IPS-15b (cell line): ENCODE data around the gene LRRN1.
"Not testable (repeated sequence)": the region's sequence is repeated elsewhere in the genome, so short reads cannot be mapped to it uniquely, and the experiment has no call there.

Experiments
- H3K27me3 ChIP-seq: one replicate; pipeline ENCODE4 v1.6.1; 2013; ENCODE audit warnings: low read length; ENCODE audit not compliant: control insufficient read depth, insufficient read depth
- H3K36me3 ChIP-seq: one replicate; pipeline ENCODE4 v1.6.1; 2013; ENCODE audit warnings: low read length; ENCODE audit not compliant: control insufficient read depth, insufficient read depth
- H3K4me1 ChIP-seq: one replicate; pipeline ENCODE4 v1.6.1; 2013; ENCODE audit warnings: mild to moderate bottlenecking, low read length; ENCODE audit not compliant: control insufficient read depth, insufficient read depth
- H3K4me3 ChIP-seq: one replicate; pipeline ENCODE4 v1.5.1; 2013; ENCODE audit warnings: low read depth, low read length
- H3K9ac ChIP-seq: one replicate; pipeline ENCODE4 v1.6.1; 2013; ENCODE audit warnings: low read depth, mild to moderate bottlenecking, low read length
- H3K9me3 ChIP-seq: one replicate; pipeline ENCODE4 v1.6.1; 2013; ENCODE audit warnings: mild to moderate bottlenecking, low read length; ENCODE audit not compliant: control insufficient read depth, insufficient read depth

LRRN1 gene

GRCh38 chr3:3851621-3852323, 52.5 kb downstream of the LRRN1 start:
- no peaks in the 10 kb centered on the region for H3K9me3 ChIP-seq
- no peaks in the 10 kb centered on the region for H3K36me3 ChIP-seq
- H3K4me3 ChIP-seq, result no peak overlapping the region
- no peak overlapping the region for H3K9ac ChIP-seq
- peaks cover 4% of the 10 kb centered on the region for H3K4me1 ChIP-seq
- no peaks in the 10 kb centered on the region for H3K27me3 ChIP-seq

GRCh38 chr3:3853544-3853943, 54.3 kb downstream of the LRRN1 start:
- H3K27me3 ChIP-seq, result no peaks in the 10 kb centered on the region
- H3K4me3 ChIP-seq, result no peak overlapping the region
- H3K9ac ChIP-seq, result no peak overlapping the region
- H3K9me3 ChIP-seq, result no peaks in the 10 kb centered on the region
- no peaks in the 10 kb centered on the region for H3K36me3 ChIP-seq
- H3K4me1 ChIP-seq, result peaks cover 4% of the 10 kb centered on the region

DNA sequence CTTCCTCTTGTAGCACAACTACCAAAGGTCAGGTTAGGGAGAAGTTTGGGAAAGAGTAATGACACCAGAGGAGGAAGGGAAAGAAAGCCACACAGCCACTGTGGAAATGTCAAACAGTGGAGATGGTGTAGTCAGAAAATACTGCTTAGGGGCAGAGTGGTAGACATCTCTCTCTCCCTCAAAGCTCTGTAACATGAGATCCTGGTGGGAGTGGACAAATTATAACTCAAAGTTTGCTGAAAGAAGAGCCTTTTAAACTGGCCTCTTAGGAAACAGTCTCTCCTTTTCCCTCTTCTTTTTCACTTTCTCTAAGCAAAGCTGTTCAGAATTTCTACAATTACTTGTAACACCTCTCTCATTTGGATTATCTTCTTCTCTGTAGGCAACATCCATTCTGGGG, 55.8 kb downstream of the LRRN1 start:
- H3K4me1 ChIP-seq, result no peaks in the 10 kb centered on the region
- no peak overlapping the region for H3K4me3 ChIP-seq
- H3K27me3 ChIP-seq, result no peaks in the 10 kb centered on the region

DNA sequence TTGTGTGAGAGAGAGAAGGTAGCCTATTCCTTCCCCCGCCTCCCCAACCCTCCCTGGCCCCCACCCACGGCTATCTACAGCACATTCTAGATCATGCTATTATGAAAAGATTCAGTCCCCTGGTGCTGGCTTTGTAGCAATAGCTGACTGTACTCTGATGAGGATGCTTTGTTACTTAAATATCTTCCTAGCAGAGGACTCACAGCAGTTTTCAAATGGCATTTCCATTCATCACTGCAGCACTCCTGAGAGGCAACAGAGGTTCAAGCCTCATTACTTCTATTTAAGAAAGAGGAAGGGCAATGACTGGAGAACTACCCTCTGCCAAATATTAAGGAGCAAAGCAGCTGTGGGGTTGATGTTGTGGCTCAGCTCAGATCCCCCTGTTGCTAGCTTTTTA, 61.0 kb downstream of the LRRN1 start:
- no peaks in the 10 kb centered on the region for H3K9me3 ChIP-seq
- H3K36me3 ChIP-seq, result no peaks in the 10 kb centered on the region
- H3K4me3 ChIP-seq, result no peak overlapping the region
- no peaks in the 10 kb centered on the region for H3K27me3 ChIP-seq
- no peak overlapping the region for H3K9ac ChIP-seq
- no peaks in the 10 kb centered on the region for H3K4me1 ChIP-seq

More for the DNA sequence above, 55.8 kb downstream of the LRRN1 start:
- no peaks in the 10 kb centered on the region for H3K36me3 ChIP-seq
- no peak overlapping the region for H3K9ac ChIP-seq
- H3K9me3 ChIP-seq, result no peaks in the 10 kb centered on the region

DNA sequence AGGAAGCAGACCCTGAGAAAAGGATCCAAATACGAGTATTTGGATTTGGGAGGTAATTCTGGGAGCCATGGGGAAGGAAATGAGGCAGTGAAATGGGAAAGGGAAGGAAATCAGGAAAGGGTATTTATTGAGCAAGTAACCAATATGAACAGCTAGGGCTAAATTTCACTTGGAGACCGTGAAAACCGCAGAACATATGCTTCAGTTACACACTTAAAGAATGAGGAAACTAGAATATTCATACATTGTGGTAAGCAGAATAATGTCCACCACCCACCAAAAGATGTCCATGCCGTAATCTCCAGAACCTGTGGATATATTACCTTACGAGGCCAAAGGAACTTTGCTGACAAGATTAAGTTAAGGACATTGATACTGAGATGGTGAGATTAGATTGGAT, 63.3 kb downstream of the LRRN1 start:
- H3K4me1 ChIP-seq, result no peaks in the 10 kb centered on the region
- no peak overlapping the region for H3K9ac ChIP-seq
- H3K9me3 ChIP-seq, result no peaks in the 10 kb centered on the region
- no peak overlapping the region for H3K4me3 ChIP-seq
- H3K36me3 ChIP-seq, result no peaks in the 10 kb centered on the region
- no peaks in the 10 kb centered on the region for H3K27me3 ChIP-seq

DNA sequence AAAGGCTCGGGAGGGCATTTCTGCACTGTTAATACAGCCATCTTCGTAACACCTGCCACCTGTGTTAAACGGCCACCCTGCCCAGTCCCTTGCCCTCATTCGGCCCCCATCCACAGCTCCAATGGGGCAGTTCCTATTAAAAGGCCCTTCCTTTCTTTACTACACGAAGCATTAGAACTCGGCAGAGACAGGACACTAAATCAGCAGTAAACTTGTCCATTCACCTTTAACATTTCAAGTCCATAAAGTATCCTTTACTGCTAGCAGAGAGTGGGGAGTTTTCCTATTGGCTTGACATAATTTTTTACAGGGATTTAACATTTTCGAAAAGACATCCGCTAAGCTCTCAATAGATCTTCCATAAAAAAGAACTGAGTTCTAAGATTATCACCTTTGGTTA, 76.3 kb downstream of the LRRN1 start:
- Histone ChIP-seq H3K36me3 (no peaks in the 10 kb centered on the region), H3K4me1 (no peaks in the 10 kb centered on the region), H3K9ac (no peak overlapping the region), H3K9me3 (no peaks in the 10 kb centered on the region), H3K4me3 (no peak overlapping the region), H3K27me3 (no peaks in the 10 kb centered on the region)

DNA sequence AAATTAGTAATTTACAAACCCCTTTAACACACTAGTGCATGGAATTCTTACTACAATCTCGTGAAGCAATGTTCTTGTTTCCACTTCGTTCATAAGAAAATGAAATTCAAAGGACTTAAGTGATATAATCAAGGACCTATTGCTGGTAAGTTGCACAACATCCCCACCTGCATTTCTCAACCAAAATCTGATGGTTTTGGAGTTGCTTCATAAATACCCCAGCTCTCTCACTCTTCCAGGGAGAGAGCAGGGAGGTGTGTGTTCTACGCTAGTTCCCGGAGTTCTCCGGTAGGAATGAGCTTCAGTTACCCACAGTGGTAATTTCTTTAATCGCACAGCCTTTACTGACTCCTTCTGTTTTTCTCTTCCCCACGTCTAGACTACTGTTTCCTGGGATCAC, 81.8 kb downstream of the LRRN1 start:
- Histone ChIP-seq H3K9me3 (no peaks in the 10 kb centered on the region), H3K4me1 (no peaks in the 10 kb centered on the region), H3K9ac (no peak overlapping the region), H3K4me3 (no peak overlapping the region), H3K36me3 (peaks cover 2% of the 10 kb centered on the region), H3K27me3 (no peaks in the 10 kb centered on the region)

- not testable (repeated sequence) for H3K4me1 ChIP-seq, H3K27me3 ChIP-seq, H3K9ac ChIP-seq, H3K9me3 ChIP-seq, H3K36me3 ChIP-seq, H3K4me3 ChIP-seq
These were observed 88.1 kb downstream of the LRRN1 start for GRCh38 chr3:3887311-3887710.

DNA sequence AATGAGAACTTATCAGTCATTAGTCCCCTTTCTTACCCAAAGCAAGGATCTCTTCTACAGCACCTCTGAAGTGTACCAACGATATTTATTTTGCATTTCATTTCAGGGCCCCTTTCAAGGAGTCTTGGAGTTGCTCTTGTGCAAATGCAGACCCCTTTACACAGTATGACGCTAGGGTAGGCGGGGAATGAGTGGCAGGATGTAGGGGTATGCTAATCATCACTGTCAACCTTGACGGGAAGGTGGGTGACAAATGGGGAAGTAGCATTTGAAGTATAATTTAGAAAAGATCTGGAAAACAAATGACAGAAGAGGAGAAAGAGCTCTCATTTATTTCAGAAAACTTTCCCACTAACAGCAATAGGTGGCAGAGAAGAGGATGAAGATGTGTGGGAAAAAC, 94.4 kb downstream of the LRRN1 start:
- no peaks in the 10 kb centered on the region for H3K27me3 ChIP-seq
- H3K36me3 ChIP-seq, result no peaks in the 10 kb centered on the region
- H3K9me3 ChIP-seq, result no peaks in the 10 kb centered on the region
- H3K4me3 ChIP-seq, result no peak overlapping the region
- H3K9ac ChIP-seq, result no peak overlapping the region
- H3K4me1 ChIP-seq, result no peaks in the 10 kb centered on the region
